A673 (cell line): ENCODE data around the gene ZNF683. TPM values are rescaled to one million over a fixed set of nuclear protein-coding genes. Genes with fewer than 3 reads are reported as not detected.

Experiments
- BruUV-seq: library from RNA; stranded (reverse); fragments of 400-500 nt; replicated peaks from 2 replicates; lab custom pipeline; 2021; lab: Mats Ljungman, UMichigan
- CTCF ChIA-PET: fragments of 300-600 bp; sonication (Branson Sonifier 250); formaldehyde crosslinking; loops from one replicate; lab custom pipeline; 2022; ENCODE audit warnings: antibody characterized with exemption; lab: Charles Lee
- POLR2A ChIA-PET: fragments of 300-600 bp; sonication (Branson Sonifier 250); formaldehyde crosslinking; loops from one replicate; lab custom pipeline; 2022; ENCODE audit warnings: antibody characterized with exemption; ENCODE audit not compliant: low non-redundant PET; lab: Charles Lee
- DNase-seq: peaks from one replicate; pipeline ENCODE4 v3.0.0-alpha.2; 2015; ENCODE audit warnings: low spot score
- H3K27ac ChIP-seq: fragments of 200-600 bp; sonication (generic); 2 replicates; pipeline ENCODE4 v1.5.1; 2016; ENCODE audit warnings: mixed run types, low read depth, mild to moderate bottlenecking, mixed read lengths, antibody characterized with exemption, low read length; ENCODE audit not compliant: poor library complexity, severe bottlenecking
- H3K27me3 ChIP-seq: fragments of 200-600 bp; sonication (generic); replicated peaks from 2 replicates; pipeline ENCODE4 v1.6.1; 2017; ENCODE audit warnings: mixed run types, low read depth, mild to moderate bottlenecking, mixed read lengths, antibody characterized with exemption, low read length; ENCODE audit not compliant: insufficient read depth, poor library complexity
- H3K36me3 ChIP-seq: fragments of 200-600 bp; sonication (generic); 2 replicates; pipeline ENCODE4 v1.6.1; 2016; ENCODE audit warnings: mixed run types, mild to moderate bottlenecking, mixed read lengths, antibody characterized with exemption, low read length; ENCODE audit not compliant: insufficient read depth, poor library complexity, severe bottlenecking
- H3K4me1 ChIP-seq: fragments of 200-600 bp; sonication (generic); 2 replicates; pipeline ENCODE4 v1.6.1; 2017; ENCODE audit warnings: mixed run types, mild to moderate bottlenecking, mixed read lengths, antibody characterized with exemption, low read length; ENCODE audit not compliant: insufficient read depth, poor library complexity, severe bottlenecking
- H3K4me3 ChIP-seq: fragments of 200-600 bp; sonication (generic); 2 replicates; pipeline ENCODE4 v1.5.1; 2016; ENCODE audit warnings: low read depth, mixed run types, mild to moderate bottlenecking, mixed read lengths, low read length; ENCODE audit not compliant: poor library complexity, severe bottlenecking
- H3K9me3 ChIP-seq: fragments of 200-600 bp; sonication (generic); 2 replicates; pipeline ENCODE4 v1.6.1; 2016; ENCODE audit warnings: mixed run types, low read depth, mild to moderate bottlenecking, mixed read lengths, antibody characterized with exemption, low read length; ENCODE audit not compliant: poor library complexity, severe bottlenecking
- EZH2 ChIP-seq: fragments of 200-600 bp; sonication (generic); IDR thresholded peaks from 2 replicates; pipeline ENCODE4 v1.6.1; 2017; ENCODE audit warnings: borderline replicate concordance, low read depth, mild to moderate bottlenecking, mixed read lengths, antibody characterized with exemption, low read length; ENCODE audit not compliant: poor library complexity, severe bottlenecking
- intact Hi-C: fragments of 100-400 bp; cut with micrococcal nuclease; formaldehyde crosslinking; loops from one replicate; pipeline ENCODE4 v1.10.0; 2022; ENCODE audit not compliant: unreplicated experiment
- total RNA-seq: library from RNA; stranded (reverse); gene quantifications from 2 replicates; pipeline ENCODE4 v1.2.3, GENCODE V29; 2021
- TF ChIP-seq, protein P1 (sequence below): fragments of 300-800, 200-600 bp; sonication (generic); conservative IDR thresholded peaks from 2 replicates; pipeline ENCODE4 v1.5.1; 2017; ENCODE audit warnings: low read depth, mild to moderate bottlenecking, antibody characterized with exemption, low read length, moderate library complexity, mixed read lengths

ZNF683 gene
- total RNA-seq, 1 experiment from 2014 or later, result not detected

DNA sequence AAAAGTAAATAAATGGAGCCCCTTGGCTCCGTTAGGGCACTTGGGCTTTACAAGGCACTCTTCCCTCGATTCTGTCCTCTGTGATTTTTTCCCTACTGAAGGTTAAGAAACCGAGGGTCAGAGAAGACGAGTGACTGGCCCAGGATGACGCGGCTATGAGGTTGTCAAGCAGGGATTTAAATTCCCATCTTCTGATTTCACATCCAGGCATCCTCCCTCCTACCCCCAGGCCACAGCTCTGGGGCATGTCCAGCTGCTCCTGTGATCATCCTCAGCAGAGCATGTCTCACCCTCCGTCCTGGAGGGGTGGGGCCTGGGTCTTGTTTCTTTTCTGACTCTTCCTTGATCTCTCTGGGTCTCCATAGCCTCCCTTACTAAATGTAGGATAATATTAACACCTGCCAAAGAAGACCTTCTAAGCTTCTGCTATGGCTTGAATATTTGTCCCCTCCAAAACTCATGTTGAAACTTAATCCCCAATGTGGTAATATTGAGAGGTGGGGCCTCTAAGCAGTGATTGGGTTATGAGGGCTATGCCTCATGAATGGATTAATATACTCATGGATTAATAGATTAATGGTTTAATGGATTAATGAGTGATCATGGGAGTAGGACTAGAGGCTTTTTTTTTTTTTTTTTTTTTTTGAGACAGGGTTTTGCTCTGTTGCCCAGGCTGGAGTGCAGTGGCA lies 23.2 kb downstream of the ZNF683 start:
- no peaks in the 10 kb centered on the region for H3K4me1 ChIP-seq
- POLR2A ChIA-PET, result no interaction called here
- no peaks in the 10 kb centered on the region for H3K27me3 ChIP-seq
- no peaks in the 10 kb centered on the region for H3K36me3 ChIP-seq
- no peak overlapping the region for H3K27ac ChIP-seq
- intact Hi-C loops, result no loop called here
- no TSS peak for BruUV-seq
- no peak overlapping the region for H3K4me3 ChIP-seq
- TF ChIP-seq EZH2, result no peak
- TF ChIP-seq, protein P1, sequence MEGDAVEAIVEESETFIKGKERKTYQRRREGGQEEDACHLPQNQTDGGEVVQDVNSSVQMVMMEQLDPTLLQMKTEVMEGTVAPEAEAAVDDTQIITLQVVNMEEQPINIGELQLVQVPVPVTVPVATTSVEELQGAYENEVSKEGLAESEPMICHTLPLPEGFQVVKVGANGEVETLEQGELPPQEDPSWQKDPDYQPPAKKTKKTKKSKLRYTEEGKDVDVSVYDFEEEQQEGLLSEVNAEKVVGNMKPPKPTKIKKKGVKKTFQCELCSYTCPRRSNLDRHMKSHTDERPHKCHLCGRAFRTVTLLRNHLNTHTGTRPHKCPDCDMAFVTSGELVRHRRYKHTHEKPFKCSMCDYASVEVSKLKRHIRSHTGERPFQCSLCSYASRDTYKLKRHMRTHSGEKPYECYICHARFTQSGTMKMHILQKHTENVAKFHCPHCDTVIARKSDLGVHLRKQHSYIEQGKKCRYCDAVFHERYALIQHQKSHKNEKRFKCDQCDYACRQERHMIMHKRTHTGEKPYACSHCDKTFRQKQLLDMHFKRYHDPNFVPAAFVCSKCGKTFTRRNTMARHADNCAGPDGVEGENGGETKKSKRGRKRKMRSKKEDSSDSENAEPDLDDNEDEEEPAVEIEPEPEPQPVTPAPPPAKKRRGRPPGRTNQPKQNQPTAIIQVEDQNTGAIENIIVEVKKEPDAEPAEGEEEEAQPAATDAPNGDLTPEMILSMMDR, result no peak
- CTCF ChIA-PET, result interaction anchor here (0.6 kb wide), 1 partner anchor 21 kb away, joined by 5 read pairs; no protein-coding TSS in a partner anchor
- DNase-seq, result no peak
- H3K9me3 ChIP-seq, result no peaks in the 10 kb centered on the region

DNA sequence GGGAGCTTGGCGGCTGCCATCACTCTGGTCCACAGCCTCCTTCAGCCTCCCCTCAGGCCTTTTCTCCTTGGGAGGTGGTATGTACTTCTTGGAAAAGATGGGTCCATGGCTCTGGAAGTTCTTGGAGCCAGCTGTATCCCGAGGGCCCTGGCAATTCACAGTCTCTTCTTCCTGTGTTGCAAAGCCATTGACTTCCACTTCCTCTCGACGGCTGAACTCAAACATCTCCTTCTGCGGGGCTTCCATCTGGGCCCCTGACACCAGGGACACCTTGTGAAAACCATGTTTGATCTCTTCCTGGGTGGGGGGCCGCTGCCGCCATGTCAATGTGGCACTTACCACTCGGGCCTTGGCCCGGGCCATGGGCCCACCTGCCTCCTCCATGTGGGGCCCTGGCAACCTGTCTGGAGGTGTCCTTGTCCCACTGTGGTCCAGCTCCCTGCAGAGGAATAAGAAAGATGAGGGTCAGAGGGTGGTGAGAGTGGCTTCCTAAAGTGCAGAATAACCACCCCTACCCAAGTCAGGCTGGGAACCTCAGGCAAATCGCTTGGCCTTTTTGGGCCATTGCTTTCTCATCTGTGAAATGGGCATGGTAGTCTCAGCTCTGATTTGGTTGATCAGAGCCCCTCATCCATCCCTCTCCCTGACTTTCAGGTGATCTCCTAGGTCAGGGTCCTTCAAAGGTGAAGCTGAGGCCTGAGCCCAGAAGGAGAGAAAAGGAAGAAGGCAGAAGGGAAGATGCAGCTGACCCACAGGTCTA lies 26.1 kb downstream of the ZNF683 start:
- DNase-seq, result no peak
- Histone ChIP-seq H3K4me3 (no peak overlapping the region), H3K27ac (no peak overlapping the region), H3K27me3 (no peaks in the 10 kb centered on the region), H3K9me3 (no peaks in the 10 kb centered on the region), H3K4me1 (no peaks in the 10 kb centered on the region), H3K36me3 (no peaks in the 10 kb centered on the region)
- TF ChIP-seq EZH2, result no peak
- TF ChIP-seq, protein P1, result no peak
- ChIA-PET CTCF (interaction anchor here (0.7 kb wide), 1 partner anchor 62 kb away, joined by 6 read pairs; no protein-coding TSS in a partner anchor), POLR2A (no interaction called here)
- BruUV-seq, result no TSS peak
- intact Hi-C loops, result no loop called here

GRCh38 chr1:26345718-26346117 lies 26.8 kb downstream of the ZNF683 start:
- H3K27ac ChIP-seq, result no peak overlapping the region
- ChIA-PET POLR2A (no interaction called here), CTCF (no interaction called here)
- no peaks in the 10 kb centered on the region for H3K27me3 ChIP-seq
- no TSS peak for BruUV-seq
- H3K36me3 ChIP-seq, result no peaks in the 10 kb centered on the region
- H3K4me3 ChIP-seq, result no peak overlapping the region
- H3K4me1 ChIP-seq, result no peaks in the 10 kb centered on the region
- TF ChIP-seq EZH2, result no peak
- TF ChIP-seq, protein P1, result no peak
- no peak for DNase-seq
- intact Hi-C loops, result no loop called here
- H3K9me3 ChIP-seq, result no peaks in the 10 kb centered on the region
